Epithelial cell of esophagus (primary cell): ENCODE results near the gene HSD17B13.
"Not testable (repeated sequence)": the region's sequence is repeated elsewhere in the genome, so short reads cannot be mapped to it uniquely, and the experiment has no call there.

Experiments used
- DNase-seq: peaks from one replicate; pipeline ENCODE4 v3.0.0; 2010; ENCODE audit warnings: low read depth
- H3K4me3 ChIP-seq: 2 replicates; pipeline ENCODE4 v1.5.1; 2011; ENCODE audit warnings: mild to moderate bottlenecking, low read length, control low read depth
- CTCF ChIP-seq: IDR thresholded peaks from 2 replicates; pipeline ENCODE4 v1.5.1; 2011; ENCODE audit warnings: low read depth, mild to moderate bottlenecking, low read length, control low read depth, inconsistent platforms; ENCODE audit not compliant: insufficient read depth; ENCODE audit errors: missing control alignments

The HSD17B13 gene

GRCh38 chr4:87317527-87317926, 5.2 kb downstream of the HSD17B13 start:
- no peak for TF ChIP-seq CTCF
- DNase-seq: peak; percentile 72
- no peak overlapping the region for H3K4me3 ChIP-seq

- H3K4me3 ChIP-seq: no peak overlapping the region
- no peak for TF ChIP-seq CTCF
These were observed 5.7 kb downstream of the HSD17B13 start for GRCh38 chr4:87316961-87317360.

GRCh38 chr4:87315000-87315399, 7.7 kb downstream of the HSD17B13 start:
- not testable (repeated sequence) for H3K4me3 ChIP-seq, DNase-seq

More at GRCh38 chr4:87316961-87317360, 5.7 kb downstream of the HSD17B13 start:
- peak; percentile 30 for DNase-seq

- H3K4me3 ChIP-seq: no peak overlapping the region
- no peak for DNase-seq
- no peak for TF ChIP-seq CTCF
These were observed 8.9 kb downstream of the HSD17B13 start for GRCh38 chr4:87313756-87314155.

GRCh38 chr4:87311684-87312083, 11.0 kb downstream of the HSD17B13 start:
- TF ChIP-seq CTCF: no peak
- DNase-seq: no peak
- H3K4me3 ChIP-seq: no peak overlapping the region

GRCh38 chr4:87310691-87311335, 11.9 kb downstream of the HSD17B13 start:
- H3K4me3 ChIP-seq: no peak overlapping the region
- DNase-seq: no peak
- no peak for TF ChIP-seq CTCF

- DNase-seq: no peak
- TF ChIP-seq CTCF: no peak
- H3K4me3 ChIP-seq: no peak overlapping the region
These were observed 13.1 kb downstream of the HSD17B13 start for GRCh38 chr4:87309625-87310024.
